ENCODE measurements around the gene RASSF10. TPM values are rescaled to one million over a fixed set of nuclear protein-coding genes. Genes with fewer than 3 reads are reported as not detected.
"Not testable (repeated sequence)": the region's sequence is repeated elsewhere in the genome, so short reads cannot be mapped to it uniquely, and the experiment has no call there.

RASSF10 gene
- total RNA-seq, 1 donor from 2014 or later = 15.9 TPM

DNA sequence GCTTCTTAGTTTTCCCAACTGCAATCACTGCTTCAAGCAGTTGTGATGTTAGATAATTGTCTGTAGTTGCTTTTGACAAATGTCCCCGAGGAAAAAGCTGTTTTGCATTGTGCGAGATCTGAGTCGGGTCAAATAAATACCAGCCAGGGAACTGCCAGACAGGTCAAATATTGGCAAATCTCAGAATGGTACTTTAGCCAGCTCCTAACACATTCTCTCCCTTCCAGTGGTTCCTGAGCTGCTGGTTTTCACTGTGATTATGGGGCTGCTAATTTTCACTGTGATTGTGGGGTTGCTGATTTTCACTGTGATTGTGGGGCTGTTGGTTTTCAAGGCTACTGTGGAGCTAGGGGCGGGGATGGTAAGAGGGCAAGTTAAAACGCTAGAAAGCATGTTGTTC is 14.3 kb downstream of the RASSF10 start:
- DNase-seq (ENCODE audit: low spot score) = no peak

DNA sequence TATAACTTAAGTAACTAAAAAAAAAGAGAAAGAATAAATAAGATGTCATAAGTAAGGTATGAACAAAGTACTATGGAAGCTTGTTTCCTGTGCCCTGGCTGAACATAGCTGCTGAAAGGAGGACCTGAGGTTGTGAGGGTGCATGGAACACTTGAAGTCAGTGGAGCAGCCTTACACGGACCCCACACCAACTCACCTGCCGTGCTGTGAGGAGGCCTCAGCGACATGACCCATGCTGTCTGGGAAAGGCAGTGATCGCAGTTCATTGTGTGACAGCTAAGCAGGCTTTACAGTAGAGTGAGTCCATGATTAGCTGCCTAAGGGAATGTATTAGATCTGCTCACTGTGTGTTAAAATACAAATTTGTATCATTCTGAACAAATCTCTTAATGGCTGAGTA is 17.6 kb downstream of the RASSF10 start:
- DNase-seq (ENCODE audit: low spot score) = no peak

DNA sequence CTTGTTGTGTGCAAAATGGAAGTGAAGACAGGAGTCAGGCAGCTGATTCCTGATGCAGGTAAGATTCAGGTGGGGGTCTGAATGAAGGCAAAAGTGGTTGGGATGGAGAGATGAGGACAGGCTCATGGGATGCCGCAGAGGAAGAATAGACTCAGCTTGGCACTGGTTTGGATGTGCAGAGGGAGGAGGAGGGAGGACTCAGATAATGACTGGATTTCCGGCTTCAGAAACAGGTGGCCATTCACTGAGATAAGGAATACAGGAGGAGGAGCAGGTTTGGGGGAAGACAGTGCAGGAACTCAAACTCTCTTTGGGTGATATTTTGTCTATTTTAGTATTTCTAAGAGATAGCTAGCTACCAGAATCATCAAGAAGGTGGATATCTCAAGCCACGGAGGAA is 19.2 kb downstream of the RASSF10 start:
- DNase-seq (ENCODE audit: low spot score) = no peak

DNA sequence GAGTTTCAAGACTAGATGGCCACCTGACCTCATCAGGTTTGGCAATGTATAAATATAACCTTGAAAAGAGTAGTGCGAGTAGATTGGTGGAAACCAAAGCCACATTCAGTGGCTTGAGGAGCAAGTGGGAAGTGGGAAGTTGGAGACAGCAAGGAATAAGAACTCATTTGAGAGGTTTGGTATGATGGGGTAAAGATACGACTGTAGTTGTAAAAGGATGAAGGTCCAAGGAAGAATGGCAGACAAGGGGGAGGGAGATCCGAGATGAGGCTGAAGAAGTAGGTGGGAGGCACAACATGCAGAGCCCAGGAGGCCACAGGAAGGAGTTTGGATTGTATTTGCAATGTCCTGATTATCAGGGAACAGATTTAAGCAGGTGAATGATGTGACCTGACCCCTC is 20.8 kb downstream of the RASSF10 start:
- DNase-seq (ENCODE audit: low spot score) = no peak

DNA sequence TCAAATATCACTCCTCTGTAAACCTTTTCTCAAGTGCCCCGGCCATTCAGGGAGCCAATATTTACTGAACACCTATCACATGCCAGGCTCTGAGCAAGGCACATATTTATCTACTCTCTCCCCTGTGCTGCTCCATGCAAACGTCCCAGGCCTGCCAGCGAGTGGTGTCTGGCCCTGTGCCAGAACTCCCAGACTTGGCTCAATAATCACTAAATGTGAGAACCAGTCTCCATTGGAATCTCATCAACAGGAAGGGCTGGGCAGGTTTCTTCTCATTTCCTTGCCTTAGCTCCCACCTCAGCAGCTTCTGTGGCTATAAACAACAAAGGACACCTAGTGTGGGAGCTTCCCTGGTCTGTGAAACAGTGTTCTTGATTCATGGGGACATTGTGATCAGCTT is 21.7 kb downstream of the RASSF10 start:
- DNase-seq (ENCODE audit: low spot score) = peak; percentile 55

DNA sequence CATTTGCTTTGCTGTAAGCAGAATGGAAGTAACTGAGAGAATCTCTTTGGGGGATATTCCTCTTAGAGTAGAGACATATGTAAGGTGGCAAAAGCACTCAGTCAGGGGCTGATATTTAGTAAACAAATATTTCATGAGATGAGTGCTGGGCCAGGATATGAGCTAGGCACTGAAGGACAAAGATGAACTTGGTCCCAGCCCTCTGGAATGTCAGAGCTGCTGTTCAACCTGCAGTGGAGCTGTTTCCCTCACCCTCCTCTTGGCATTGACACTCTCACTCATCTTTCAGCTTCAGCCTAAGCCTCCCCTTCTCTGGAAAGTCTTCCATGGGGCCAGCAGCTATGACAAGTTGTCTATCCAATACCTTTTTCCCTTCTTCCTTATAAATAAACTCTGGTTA is 22.2 kb downstream of the RASSF10 start:
- DNase-seq (ENCODE audit: low spot score) = no peak

DNA sequence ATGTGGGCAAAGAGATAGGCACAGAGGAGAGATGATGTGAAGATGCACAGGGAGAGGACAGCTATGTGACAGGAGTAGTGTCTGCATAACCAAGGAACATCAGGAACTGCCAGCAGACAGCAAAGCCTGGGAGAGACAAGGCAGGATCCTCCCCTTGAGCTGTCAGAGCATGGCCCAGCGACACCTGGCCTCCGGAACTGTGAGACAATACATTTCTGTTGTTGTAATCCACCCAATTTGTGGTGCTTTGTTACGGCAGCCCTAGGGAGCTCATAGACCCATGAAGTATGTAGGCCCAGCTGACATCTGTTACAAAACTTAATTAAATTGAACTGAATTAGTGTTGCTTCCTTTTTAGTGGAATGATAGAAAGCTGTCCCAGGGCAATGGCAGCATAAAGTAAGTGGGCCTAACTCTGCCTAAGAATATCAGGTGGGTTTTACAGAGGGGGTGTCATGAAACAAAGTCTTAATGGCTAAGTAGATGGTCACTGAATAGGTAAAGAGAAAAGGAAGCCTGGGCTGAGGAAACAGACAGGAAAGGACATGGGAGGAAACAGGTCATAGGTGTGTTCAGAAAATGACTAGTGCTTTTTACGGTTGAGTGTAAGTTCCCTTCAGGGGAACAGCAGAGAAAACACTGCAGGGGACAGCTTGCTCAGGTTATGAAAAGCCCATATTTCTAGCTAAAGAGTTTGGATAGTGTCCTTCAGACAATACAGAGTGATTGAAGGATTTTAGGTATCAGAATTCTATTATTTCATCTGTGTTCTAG is 24.8 kb downstream of the RASSF10 start:
- no peak for DNase-seq (ENCODE audit: low spot score)

DNA sequence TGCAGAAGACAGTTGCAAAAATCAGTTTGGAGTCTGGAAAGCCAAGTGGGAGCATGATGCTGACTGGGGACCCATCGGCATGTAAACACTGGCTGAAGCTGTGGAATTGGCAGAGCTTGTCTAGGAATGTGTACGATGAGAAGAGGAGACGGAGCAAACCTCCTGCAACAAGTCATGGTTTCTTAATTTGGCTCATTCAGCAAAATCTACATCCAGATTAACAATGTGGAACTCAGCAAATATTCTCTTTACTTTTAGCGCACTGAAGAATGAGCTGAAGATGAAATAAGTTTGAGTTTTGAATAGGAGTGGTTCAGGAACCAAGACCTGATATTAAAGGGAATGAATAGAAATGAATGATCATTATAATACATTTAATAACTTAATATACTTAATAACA is 26.6 kb downstream of the RASSF10 start:
- no peak for DNase-seq (ENCODE audit: low spot score)

DNA sequence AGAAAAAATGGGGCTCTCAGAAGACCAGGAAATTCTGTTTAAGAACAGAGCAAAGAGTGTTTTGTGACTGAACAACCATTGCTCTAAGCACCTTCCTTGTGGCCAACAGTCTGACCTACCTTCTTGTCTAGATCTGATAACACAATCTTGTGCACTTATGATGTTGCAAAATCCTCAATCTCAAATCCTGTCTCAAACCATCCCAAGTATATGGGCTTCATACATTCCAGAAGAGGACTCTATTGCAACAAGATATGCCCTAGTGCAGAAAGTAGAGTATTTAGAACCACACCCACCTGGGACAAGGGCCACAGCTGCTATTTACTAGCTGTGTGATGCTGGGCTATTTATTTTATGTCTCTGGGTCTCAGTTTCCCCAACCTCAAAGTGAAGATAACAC is 27.1 kb downstream of the RASSF10 start:
- no peak for DNase-seq (ENCODE audit: low spot score)

DNA sequence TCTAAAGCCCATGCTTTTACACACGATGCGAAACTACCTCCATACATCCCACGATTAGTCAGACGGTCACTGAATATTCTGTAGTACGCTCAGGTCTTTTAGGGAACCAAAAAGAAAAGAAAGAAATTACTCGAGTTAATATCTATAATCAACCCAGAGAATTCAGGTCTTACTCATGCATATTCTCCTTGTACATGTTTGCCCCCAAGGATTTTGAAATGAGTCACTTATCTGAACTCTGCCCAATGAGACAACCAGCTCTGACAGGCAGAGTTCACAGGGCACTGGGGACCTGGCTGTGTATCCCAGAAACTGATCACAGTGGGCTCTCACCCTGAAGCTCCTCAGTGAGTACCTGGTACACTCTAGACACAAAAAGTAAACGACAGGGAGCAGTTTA is 29.2 kb downstream of the RASSF10 start:
- DNase-seq (ENCODE audit: low spot score) = no peak

DNA sequence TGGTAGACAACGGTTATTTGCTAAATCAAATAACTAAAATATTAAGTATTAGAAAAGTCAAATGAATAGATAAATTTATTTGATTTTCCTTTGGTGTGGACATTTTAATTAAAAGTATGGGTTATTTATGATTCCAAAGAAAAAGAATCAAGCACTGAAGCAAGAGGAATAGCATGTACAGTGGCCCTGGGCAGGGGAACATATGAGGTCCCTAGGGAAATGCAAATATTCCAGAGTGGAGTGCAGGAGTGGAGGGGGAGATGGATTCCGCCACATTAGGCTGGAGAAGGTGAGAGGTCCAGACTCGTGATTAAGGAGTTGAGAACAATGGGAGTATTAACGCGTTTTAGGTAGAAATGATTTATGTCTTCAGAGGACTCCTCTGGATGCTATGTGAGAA is 30.0 kb downstream of the RASSF10 start:
- DNase-seq (ENCODE audit: low spot score) = no peak

DNA sequence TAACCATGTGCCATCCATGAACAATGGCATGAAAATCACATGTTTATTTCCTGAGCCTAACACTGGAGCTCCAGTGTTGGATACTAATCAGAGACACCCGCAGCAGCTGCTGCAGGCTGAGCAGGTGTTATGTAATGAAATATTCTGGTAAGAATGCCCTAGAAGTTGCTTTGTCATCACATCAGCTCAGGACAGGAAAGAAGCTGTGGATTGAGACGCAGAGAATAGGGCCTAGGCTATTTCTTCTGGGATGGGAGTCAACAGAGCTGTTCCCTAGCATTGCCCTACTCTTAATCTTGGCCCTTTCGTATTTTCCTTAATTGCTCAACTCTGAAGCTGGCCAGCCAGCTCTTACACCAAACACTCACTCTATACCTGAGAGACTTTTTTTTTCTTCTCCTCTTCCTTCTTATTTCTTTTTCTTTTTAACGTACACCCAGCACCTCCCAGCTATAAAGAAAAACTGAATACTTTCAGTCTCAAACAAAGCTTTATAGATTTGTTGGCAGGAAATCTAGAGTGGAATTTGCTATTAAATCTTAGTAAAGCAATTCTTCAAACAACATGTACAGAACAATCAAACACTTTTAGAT is 31.9 kb downstream of the RASSF10 start:
- DNase-seq (ENCODE audit: low spot score) = no peak

DNA sequence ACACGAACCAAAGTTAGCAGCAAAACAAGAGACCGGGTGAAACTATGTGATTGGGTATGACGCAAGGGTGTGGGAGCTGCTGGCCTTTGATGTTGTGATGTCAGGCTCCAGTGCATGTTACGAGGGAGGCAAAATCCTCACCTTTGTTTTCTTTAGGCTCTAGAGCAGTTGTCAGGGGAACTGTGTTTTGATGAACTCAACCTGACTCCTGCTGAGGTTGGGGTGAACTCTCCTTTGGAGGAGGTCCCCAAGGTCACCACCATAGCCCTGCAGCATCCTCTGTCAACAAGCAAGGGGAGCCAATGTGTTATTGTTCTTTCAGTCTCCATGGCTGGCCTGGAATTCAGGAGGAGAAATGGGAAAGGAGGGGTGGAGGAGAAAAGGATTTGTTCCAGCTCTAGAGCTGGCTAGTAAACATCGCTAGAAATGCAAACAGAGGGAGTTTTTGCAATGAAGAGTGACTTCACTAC is 33.8 kb downstream of the RASSF10 start:
- DNase-seq (ENCODE audit: low spot score) = no peak

DNA sequence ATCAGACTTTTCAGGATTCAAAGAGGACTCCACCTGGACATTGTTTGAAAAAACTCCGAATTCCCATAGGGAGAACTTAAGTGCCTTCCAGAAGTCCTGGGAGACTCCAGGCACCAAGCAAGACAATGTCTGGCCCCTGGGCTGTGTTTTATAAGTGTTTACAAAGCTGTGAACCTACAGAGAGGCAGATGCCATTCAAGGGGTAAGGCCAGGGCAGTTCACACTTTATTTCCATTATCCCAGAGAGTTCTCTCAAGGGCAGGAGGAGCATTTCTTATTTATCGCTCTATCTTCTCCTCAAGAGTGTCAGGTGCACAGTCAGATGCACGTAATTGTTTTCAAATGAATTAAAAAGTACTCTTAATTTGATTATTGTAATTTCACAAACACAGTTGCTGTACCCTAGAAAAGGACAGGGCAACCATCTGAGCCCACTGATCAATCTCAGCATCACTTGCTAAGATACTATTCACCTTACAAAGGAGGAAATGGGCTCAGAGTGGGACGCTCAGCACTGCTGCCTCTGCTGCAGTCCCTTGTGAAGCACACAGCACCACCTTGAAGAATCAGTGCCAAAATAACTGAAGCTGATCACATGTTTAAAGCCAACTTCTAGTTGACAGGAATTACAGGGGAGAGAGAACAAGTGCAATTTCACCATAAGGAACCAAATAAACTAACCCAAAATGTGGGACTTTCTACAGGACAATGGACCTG is 35.0 kb downstream of the RASSF10 start:
- no peak for DNase-seq (ENCODE audit: low spot score)

DNA sequence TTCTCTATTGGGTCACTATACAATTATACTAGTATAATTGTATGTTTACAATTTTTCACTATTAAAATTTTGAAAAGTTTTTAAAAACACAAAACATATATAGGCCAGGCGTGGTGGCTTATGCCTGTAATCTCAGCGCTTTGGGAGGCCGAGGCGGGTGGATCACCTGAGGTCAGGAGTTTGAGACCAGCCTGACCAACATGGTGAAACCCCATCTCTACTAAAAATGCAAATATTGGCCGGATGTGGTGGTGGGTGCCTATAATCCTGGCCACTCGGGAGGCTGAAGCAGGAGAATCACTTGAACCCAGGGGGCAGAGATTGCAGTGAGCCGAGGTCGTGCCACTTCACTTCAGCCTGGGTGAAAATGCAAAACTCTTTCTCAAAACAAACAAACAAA is 36.0 kb downstream of the RASSF10 start:
- not testable (repeated sequence) for DNase-seq (ENCODE audit: low spot score)

DNA sequence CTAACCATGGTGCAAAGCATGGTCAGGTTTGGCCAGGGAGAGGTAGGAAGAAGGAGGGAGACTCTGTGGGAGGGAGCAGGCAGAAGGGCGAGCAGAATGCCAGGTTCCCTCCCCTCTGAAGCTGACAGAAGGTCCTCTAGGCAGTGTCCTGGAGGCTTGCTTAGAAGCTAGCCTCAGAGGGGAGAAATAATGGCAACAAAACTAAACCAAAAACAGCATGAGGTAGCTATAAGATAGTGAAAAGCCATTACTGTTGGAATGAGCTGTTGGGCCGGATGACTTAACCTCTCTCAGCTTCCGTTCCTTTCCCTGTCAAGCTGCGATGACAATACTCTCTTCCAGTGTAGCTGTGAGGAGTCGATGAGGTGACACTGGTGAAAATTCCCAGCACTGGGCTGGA is 36.6 kb downstream of the RASSF10 start:
- DNase-seq (ENCODE audit: low spot score) = no peak

DNA sequence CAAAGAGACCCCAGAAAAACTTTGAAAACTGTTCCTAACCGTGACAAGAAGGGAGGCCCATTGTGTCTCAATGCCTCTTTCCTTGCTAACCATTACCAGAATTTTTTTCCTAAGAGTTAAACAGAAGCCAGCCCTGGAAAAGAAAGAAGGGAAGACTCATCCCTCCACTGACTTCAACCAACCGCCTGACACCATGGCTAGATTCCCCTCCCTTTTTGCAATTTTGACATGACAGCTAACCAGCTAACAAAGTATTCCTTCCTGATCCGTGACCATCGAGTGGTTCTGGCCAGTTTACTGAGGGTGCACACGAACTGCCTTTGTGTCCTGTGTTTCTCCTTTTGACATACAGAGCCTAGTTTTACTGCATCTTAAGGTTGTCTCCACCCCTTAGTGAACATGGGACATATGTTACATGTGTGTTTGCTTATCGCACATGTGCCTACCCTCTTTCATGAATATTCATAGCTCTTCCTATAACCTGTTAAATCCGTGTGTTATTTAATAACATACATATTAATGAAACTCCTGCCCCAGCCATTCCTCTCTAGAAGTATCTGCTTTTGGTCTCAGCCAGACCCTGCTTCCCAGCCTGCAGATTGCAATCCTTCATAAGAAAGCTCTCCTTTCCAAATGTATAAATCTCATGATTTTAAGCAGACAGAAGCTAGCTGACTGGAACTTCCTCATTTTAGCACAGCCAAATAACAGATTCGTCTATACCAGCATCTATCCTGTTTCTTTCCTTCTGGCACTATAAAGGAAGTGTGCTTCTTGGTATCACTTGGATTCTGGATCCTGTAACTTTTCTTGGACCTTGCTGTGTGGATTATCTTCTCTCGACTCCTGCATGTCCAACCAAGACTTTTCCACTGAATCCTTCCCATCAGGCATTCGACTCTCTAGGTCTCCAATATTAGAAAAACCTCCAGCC is 37.8 kb downstream of the RASSF10 start:
- no peak for DNase-seq (ENCODE audit: low spot score)

DNA sequence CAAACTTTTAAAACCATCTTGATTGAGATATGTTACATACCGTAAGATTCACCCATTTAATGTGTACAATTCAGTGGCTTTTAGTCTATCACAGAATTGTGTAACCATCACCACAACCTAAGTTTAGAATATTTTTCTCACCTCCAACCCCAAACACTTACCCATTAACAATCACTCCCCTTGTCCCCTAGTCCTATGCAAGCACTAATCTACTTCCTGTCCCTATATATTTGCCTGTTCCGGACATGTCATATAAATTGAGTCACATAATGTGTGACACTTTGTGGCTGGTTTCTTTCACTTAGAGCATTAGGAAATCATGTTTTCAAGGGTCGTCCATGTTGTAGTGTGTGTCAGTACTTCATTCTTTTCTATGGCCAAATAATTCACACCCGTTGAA is 38.8 kb downstream of the RASSF10 start:
- no peak for DNase-seq (ENCODE audit: low spot score)

DNA sequence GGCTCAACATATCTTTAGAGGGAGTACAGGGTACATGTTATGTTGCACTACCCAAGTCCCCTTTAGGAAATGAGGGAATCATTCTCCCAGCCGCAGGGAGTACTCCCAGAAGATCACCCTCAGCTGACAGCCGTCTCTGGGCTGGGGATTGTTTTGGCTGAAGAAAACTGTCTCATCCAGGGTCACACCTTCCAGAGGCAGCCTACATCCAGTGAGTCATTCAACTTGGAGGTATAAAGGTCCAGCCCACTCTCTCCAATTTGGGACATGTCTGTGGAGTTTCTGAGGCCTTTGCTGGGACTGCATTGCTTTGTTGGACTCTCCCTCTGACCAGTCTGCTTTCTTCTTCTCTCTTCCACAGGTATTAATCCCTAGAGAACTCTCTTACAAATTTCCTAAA is 42.1 kb downstream of the RASSF10 start:
- no peak for DNase-seq (ENCODE audit: low spot score)

DNA sequence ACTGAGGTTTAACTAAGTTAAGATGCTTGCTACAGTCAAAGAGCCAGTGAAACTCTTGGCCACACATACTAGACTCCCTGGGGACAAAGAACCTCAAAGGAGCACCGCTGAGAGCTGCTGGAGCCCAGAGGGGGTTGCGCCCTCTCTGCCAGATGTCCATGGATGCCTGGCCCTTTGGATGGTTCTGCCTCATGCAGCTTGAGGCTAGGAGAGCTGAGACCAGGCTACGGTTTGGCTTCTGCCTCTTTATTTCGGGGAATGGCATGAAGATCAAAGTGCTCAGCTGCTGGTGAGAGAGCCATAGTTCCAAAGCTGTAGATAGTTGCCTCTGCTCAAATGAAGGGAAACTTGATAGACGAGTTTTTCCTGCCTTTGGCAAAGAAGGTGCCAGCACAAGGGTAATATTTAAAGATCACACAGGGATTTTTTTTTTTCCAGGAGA is 43.0 kb downstream of the RASSF10 start:
- DNase-seq (ENCODE audit: low spot score) = peak; percentile 63

DNA sequence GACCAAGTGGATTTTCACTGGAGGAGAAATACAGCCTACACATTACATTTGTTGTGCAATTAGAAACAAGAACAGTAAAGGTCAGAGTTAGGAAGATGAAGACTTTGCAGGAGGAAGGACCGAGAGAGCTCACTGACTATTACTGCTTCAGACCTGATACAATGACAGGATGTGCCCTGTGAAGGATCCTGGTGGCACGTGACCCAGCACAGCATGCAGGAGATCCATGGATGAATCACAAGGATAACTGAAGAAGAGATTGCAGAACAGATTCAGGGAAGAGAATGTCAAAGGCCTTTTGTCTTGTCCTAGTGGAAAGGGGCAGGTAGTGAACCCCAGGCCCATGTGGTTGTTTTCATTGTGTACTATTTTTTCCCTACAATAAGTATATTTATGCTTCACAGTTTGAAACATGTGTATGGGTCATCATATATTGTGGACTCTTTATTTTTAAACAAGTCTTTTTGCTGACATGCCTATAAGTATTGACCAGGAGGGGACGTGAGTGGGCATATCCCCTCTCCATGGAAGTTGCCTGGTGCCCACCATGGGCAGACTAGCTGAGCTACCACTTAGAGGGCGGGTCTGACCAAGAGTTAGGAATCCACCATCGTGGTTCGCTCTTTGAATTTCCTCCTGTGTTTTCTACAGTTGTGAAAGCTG is 44.3 kb downstream of the RASSF10 start:
- peak; percentile 64 for DNase-seq (ENCODE audit: low spot score)
